Middle frontal gyrus (tissue), 1 donor: ENCODE data around the gene BMAL1.
A peak's percentile ranks its signal among the peaks of the same experiment; 100 is the strongest.

Experiments
- DNase-seq: peaks from one replicate; pipeline ENCODE4 v3.0.0-alpha.2; 2015; ENCODE audit warnings: low spot score; ENCODE audit errors: extremely low spot score

BMAL1 gene

DNA sequence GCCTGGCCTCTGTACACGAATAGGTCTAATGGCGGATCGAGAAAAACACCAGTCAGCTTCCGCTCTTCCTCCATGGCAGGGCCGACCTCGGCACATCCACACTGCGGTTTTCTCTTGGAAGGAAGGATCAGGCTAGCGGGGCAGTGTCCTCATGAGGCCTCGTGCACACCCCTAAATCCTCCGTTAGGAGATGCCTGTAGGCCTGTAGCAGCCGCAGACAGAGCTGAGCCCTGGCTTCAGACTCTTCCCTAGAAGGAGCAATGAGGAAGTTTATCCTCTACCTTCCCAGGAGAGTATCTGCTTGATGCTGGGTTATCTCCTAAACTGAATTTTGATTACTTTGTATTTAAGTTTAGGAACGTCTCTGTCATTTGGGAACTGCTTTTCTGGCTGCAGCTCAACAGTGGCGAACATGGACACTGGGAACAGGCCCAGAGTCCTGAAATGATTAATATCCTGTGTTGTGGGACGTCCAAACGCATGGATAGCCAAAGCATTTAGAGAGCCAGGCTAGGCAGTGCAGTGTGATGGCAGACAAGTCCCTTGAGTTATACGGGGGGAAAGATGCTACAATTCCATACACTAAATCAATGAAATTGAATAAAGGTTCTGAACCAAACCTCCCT, 16.5 kb upstream of the BMAL1 start:
- DNase-seq: no peak

- no peak for DNase-seq
Measured at GRCh38 chr11:13261591-13262061, 16.0 kb upstream of the BMAL1 start.

- no peak for DNase-seq
Measured at GRCh38 chr11:13262096-13262495, 15.5 kb upstream of the BMAL1 start.

GRCh38 chr11:13268791-13269190, 8.8 kb upstream of the BMAL1 start:
- DNase-seq: no peak

DNA sequence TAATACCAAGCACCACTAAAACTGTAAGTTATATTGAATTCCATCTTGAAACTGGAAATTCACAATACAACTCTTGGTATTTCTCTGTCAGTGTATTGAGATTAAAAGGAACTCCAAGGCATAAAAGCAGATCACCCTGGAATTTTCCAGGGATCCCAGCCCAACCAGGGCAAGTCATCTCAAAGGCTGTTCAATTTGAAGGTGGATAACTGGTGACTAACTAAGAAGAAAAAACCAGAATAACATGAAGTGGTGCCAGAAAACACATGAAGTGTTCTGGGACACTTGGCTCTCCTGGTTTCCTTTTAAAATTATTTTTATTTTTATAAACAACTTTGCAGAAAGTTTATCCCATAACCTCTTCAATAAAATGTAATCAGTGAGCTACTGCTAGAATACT, 7.8 kb upstream of the BMAL1 start:
- no peak for DNase-seq

GRCh38 chr11:13271060-13271693, 6.4 kb upstream of the BMAL1 start:
- DNase-seq: no peak

GRCh38 chr11:13276454-13276831, 1.1 kb upstream of the BMAL1 start:
- DNase-seq: no peak

- DNase-seq: peak; percentile 94
Measured at GRCh38 chr11:13276832-13277767, 490 bp upstream of the BMAL1 start.

DNA sequence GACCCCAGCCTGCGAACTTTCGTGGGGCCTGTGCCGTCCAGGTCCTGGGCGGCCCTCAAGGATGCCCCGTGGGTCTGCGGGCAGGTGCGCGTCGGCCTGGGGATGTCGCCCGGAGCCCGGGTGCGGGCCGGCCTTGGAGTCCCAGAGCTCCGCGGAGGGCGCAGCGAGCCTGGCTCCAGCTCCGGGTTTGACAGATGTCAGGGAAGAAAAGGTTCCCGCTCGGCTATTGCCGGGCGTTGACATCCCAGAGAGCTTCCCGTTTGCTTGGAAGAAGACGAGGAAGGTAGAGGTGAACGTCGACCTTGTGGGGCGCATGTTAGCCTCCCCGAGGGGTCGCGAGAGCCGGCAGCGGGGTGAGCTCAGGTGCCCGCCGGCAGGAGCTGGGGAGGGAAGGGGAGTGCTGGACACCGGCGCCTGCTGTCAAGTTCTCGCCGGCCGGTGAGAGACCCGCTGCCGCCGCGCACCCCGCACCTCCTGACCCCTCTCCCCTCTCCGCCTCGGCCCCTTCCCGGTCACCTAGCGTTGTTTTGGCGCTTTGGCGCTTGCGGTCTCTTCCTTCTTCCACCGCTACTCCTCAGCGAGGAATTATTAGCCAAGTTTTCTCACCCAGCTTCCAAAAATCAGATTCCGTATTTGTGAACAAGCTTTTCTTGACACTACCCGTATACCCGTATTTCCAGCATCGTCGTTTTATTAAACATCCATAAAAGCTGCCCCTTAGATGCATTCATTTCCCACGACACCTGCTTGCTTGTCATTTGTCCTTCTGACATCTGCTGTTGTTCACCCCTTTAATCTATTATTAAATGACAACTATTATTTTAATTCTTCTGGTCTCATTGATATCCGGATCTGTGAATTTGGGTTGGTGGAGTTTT, 1.3 kb downstream of the BMAL1 start:
- no peak for DNase-seq

DNA sequence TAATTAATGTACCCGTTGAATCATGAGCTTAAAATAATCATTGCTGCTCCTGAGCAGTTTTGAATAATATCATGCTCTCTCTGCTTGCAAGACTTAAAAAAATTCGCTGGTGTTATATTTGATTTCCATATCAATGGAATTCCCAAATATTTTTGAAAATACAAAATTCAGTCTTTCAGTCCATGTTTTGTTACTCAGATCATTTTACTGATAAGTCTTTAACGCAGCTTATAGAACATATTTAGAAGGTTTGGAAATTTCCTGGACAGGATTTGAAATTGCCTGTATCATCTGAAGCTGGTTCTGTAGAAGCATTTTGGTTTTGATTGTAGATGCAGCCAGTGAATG, 1.9 kb downstream of the BMAL1 start:
- no peak for DNase-seq

- DNase-seq: no peak
Measured at GRCh38 chr11:13280092-13280722, 2.6 kb downstream of the BMAL1 start.

DNA sequence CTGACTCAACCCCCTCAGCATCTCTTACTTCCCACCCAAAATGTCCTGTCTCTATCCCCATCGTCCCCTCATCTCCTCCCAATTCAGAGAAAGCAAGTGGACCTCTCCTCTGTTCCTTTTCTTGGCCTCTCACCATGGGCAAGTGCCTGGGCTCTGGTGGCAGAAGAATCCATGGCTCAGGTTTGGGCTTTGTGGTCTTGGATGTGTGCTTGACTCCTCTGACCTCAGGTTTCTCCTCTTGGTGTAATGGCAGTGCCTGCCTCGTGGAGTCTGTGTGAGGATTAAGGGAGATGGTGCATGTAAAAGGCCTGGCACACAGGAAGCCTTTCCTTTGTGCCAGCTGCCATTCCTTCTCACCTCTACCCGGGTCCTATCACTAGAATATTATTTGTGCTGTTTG, 3.2 kb downstream of the BMAL1 start:
- no peak for DNase-seq

GRCh38 chr11:13283636-13284035, 6.0 kb downstream of the BMAL1 start:
- no peak for DNase-seq

DNA sequence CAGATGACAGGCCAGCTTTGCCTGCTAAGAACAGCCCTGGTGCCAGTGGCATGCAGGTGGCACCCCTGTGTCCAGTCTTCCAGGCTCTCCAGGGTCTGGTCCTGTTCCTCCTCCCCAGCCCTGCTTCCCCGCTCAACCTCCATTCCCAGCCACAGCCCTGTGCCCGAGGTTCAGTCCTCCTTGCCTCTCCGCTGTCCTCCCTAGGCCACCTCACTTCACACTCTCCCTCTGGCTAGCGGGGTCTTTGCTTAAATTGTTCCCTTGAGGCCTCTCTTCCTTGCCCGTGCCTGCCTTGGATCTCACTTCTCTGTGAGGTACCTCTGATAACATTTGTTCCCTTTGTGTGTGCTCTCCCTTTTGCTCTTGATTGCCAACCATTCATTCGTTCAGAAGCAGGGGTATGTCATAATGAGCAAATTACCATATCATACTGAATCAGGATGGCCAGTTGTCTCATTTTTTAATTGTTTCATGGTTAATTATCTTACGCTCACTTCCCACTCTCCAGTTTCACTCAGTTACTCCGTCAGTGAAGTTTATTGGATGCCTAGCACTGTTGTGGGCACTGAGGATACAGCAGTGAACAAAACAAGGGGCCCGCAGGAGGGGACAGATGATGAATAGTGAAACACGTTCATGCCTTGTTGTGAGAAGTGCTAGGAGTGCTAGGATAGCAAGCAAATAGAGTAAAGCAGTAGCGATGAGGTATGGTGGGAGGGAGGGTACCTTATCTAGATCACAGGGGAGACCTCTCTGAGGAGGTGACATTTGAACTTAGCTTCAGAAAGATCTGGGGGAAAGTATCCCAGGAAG, 7.4 kb downstream of the BMAL1 start:
- DNase-seq: no peak

DNA sequence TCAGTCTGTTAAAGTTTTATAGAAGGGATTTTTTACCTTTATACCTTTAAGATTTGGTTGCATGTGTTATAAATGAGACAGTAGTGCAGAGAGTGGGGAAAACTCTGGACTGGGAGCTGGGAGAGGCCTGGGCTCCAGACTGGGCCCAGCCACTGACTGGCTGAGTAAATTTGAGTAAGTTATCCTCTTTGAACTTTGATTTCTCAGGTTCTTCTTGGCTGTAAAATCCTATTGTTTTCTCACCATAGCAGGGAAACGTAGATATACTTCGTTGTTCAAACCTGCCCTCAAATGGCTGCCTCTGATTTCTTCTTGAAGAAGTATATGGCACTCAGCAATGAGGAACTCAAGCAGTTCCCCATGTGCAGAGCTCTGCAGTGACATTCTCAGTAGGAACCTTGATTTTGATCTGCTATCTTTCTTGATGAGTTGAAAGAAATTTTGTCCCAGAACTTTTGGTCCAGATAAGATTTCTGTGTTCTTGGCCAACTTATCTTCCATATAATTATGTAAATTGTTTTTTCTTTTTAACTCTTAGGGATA, 8.8 kb downstream of the BMAL1 start:
- no peak for DNase-seq

- DNase-seq: no peak
Measured at GRCh38 chr11:13287036-13287435, 9.4 kb downstream of the BMAL1 start.

GRCh38 chr11:13287681-13288080, 10.1 kb downstream of the BMAL1 start:
- no peak for DNase-seq

DNA sequence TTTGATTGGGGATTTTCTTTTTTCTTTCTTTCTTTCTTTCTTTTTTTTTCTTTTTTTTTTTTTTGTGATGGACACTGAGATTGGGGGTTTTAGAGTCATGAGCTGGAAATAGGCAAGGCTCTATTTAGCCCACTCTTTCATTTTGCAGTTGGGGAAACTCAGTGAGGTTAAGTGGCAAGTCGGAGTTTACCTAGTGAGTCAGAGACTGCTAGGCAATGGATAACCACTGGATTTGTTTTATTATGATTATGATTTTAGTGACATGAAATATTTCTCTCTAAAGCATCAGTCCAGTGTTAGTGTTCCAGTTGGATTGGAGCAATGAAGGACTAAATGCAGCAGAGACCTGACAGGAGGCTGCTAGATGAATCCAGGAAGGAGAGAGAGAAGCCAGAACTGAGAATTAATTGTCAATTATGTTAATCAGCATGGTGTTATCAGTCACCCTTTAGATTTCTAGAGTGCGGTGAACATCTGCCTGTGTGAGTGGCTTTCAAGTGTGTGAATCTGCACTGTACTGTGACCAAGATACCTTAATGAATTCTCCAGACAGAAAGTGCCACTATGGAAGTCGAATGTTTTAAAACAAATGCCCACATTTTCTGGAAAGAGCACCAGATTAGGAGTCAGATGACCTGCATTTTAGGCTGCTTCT, 10.9 kb downstream of the BMAL1 start:
- no peak for DNase-seq

DNA sequence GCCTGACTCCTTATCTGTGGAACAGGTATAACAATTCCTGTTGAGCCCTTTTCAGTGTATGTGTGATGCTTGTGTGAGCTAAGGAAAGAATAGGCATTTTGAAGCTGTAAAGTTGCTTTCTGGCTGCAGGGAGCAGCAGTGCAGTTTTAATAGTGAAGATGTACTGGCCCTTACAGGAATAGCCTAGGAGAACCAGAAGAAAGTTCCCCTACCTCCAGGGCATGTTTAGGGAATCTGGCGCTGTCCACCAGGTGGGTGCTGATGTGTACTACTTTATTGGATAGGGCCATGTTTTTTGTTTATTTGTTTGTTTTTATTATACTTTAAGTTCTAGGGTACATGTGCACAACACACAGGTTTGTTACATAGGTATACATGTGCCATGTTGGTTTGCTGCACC, 11.5 kb downstream of the BMAL1 start:
- no peak for DNase-seq
